Measurements from ENCODE around the gene LEFTY2. TPM values are rescaled to one million over a fixed set of nuclear protein-coding genes. Genes with fewer than 3 reads are reported as not detected.

Gene LEFTY2
- polyA plus RNA-seq, 3 donors, result not detected

DNA sequence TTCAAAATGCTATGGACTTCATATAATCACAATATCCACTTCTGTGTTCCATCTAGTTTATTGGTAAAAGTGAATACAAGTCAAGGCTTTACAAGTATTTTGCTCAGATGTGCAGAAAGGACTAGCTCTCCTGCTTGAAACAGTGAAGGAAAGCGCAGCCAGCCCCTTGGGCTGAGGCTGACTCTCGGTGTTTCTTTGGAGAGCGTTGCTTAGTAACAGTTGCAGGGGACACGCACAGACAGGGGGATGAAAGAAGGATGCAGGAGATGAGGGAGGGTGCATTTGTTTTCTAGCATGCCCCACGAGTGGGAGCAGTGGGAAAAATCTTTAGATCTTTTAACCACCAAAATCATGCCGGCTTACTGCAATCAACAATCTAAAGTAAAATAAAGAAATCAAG, 26.1 kb downstream of the LEFTY2 start:
- Mint-ChIP-seq H3K4me3 (no peak overlapping the region), H3K36me3 (peaks cover 57 to 61% of the 10 kb centered on the region in 2 donors)

DNA sequence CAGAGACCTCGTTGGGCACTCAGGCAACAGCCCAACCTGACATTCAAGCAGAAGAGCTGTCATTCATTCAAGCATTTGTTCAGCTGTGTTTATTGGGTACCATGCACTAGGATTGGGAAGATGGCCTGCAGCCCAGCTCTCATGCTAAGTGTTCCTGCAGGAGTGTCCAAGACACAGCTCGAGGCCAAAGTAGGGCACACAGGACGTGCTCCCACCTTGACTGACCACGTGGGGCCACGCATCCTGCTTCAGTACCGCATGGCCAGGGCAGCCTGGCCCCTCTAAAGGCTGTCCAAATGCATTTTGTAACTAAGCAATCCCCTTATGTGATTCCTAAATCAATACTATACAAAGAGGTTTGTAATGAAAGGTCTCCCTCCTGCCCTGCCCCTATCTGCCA, 26.6 kb downstream of the LEFTY2 start:
- no peak overlapping the region for H2AFZ ChIP-seq (ENCODE audit: insufficient read depth, low read depth, low read length, poor library complexity, severe bottlenecking)
- Mint-ChIP-seq H3K4me1 (no peaks in the 10 kb centered on the region), H3K36me3 (peaks cover 54 to 55% of the 10 kb centered on the region in 2 donors), H3K9me3 (peaks cover 0 to 3% (median 0%) of the 10 kb centered on the region in 7 donors), H3K27ac (no peak overlapping the region), H3K4me3 (no peak overlapping the region), H3K27me3 (ENCODE audit: low read depth in 3 of 3) (peaks cover 2% of the 10 kb centered on the region in 3 donors)
- H3K36me3 ChIP-seq (replicated peaks in 1 of 2; ENCODE audit: control insufficient read depth in 1 of 2, insufficient read depth in 2 of 2, low read length in 2 of 2), result peaks cover 28 to 60% of the 10 kb centered on the region in 2 donors
- no peaks in the 10 kb centered on the region for H4K20me1 ChIP-seq (ENCODE audit: insufficient read depth, low read length)
- WGBS (ENCODE audit: insufficient coverage), result 96% methylated on average over 4 of the region's 6 CpGs
- H3K4me3 ChIP-seq (replicated peaks in 1 of 3; ENCODE audit: low read depth in 2 of 3, low read length in 3 of 3), result no peak overlapping the region
- H3K4me1 ChIP-seq (ENCODE audit: control insufficient read depth in 1 of 2, insufficient read depth in 2 of 2, low read length in 2 of 2), result peaks cover 0 to 6% of the 10 kb centered on the region in 2 donors
- no peak overlapping the region for H3K9ac ChIP-seq (ENCODE audit: insufficient read depth, low read length, poor library complexity, severe bottlenecking)
- TF ChIP-seq, protein P1, sequence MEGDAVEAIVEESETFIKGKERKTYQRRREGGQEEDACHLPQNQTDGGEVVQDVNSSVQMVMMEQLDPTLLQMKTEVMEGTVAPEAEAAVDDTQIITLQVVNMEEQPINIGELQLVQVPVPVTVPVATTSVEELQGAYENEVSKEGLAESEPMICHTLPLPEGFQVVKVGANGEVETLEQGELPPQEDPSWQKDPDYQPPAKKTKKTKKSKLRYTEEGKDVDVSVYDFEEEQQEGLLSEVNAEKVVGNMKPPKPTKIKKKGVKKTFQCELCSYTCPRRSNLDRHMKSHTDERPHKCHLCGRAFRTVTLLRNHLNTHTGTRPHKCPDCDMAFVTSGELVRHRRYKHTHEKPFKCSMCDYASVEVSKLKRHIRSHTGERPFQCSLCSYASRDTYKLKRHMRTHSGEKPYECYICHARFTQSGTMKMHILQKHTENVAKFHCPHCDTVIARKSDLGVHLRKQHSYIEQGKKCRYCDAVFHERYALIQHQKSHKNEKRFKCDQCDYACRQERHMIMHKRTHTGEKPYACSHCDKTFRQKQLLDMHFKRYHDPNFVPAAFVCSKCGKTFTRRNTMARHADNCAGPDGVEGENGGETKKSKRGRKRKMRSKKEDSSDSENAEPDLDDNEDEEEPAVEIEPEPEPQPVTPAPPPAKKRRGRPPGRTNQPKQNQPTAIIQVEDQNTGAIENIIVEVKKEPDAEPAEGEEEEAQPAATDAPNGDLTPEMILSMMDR (IDR thresholded peaks at IDR 0.05), result no peak
- no peaks in the 10 kb centered on the region for H3K9me3 ChIP-seq (replicated peaks in 1 of 2; ENCODE audit: control insufficient read depth in 1 of 2, insufficient read depth in 1 of 2, low read length in 2 of 2)
- intact Hi-C loops (cut with micrococcal nuclease), result loop anchor here (5.0 to 10.0 kb wide), 3 partner anchors 130 to 437 kb away; no protein-coding TSS in a partner anchor
- H3K27ac ChIP-seq (ENCODE audit: low read depth in 1 of 2, low read length in 2 of 2), result no peak overlapping the region
- H3K27me3 ChIP-seq (ENCODE audit: control insufficient read depth in 2 of 2, insufficient read depth in 2 of 2, low read length in 2 of 2), result no peaks in the 10 kb centered on the region
- no peaks in the 10 kb centered on the region for H3K79me2 ChIP-seq (ENCODE audit: insufficient read depth, low read length)
- DNase-seq, result no peak
- H3K4me2 ChIP-seq (replicated peaks; ENCODE audit: extremely low read depth, low read length, poor library complexity, severe bottlenecking), result no peak overlapping the region

More for the DNA sequence above, 26.1 kb downstream of the LEFTY2 start:
- peaks cover 2% of the 10 kb centered on the region in 3 donors for H3K27me3 Mint-ChIP-seq (ENCODE audit: low read depth in 3 of 3)
- Histone ChIP-seq H2AFZ (ENCODE audit: insufficient read depth, low read depth, low read length, poor library complexity, severe bottlenecking) (no peak overlapping the region), H3K9me3 (replicated peaks in 1 of 2; ENCODE audit: control insufficient read depth in 1 of 2, insufficient read depth in 1 of 2, low read length in 2 of 2) (no peaks in the 10 kb centered on the region), H4K20me1 (ENCODE audit: insufficient read depth, low read length) (no peaks in the 10 kb centered on the region), H3K4me3 (replicated peaks in 1 of 3; ENCODE audit: low read depth in 2 of 3, low read length in 3 of 3) (no peak overlapping the region), H3K36me3 (replicated peaks in 1 of 2; ENCODE audit: control insufficient read depth in 1 of 2, insufficient read depth in 2 of 2, low read length in 2 of 2) (peaks cover 31 to 65% of the 10 kb centered on the region in 2 donors), H3K9ac (ENCODE audit: insufficient read depth, low read length, poor library complexity, severe bottlenecking) (no peak overlapping the region), H3K27ac (ENCODE audit: low read depth in 1 of 2, low read length in 2 of 2) (no peak overlapping the region), H3K79me2 (ENCODE audit: insufficient read depth, low read length) (no peaks in the 10 kb centered on the region), H3K27me3 (ENCODE audit: control insufficient read depth in 2 of 2, insufficient read depth in 2 of 2, low read length in 2 of 2) (no peaks in the 10 kb centered on the region), H3K4me1 (ENCODE audit: control insufficient read depth in 1 of 2, insufficient read depth in 2 of 2, low read length in 2 of 2) (peaks cover 0 to 9% of the 10 kb centered on the region in 2 donors), H3K4me2 (replicated peaks; ENCODE audit: extremely low read depth, low read length, poor library complexity, severe bottlenecking) (no peak overlapping the region)
- DNase-seq, result no peak
- H3K4me1 Mint-ChIP-seq, result peaks cover 2% of the 10 kb centered on the region
- H3K27ac Mint-ChIP-seq, result peak overlapping the region in 1 of 7 donors; percentile 0
- peaks cover 0 to 3% (median 0%) of the 10 kb centered on the region in 7 donors for H3K9me3 Mint-ChIP-seq
- intact Hi-C loops (cut with micrococcal nuclease), result loop anchor here (5.0 to 10.0 kb wide), 3 partner anchors 130 to 438 kb away; no protein-coding TSS in a partner anchor
- TF ChIP-seq, protein P1 (IDR thresholded peaks at IDR 0.05), result no peak
- WGBS (ENCODE audit: insufficient coverage), result 100% methylated on average over 2 of the region's 6 CpGs

Data from CD14-positive monocyte (primary cell).